ENCODE data around the gene LPIN1.

GRCh38 chr2:11743366-11743765 lies 3.1 kb upstream of the LPIN1 start:
- TF ChIP-seq CTCF (IDR thresholded peaks at IDR 0.05; ENCODE audit: low read depth, low read length) (no peak), POLR2A (IDR thresholded peaks at IDR 0.05; ENCODE audit: extremely low read depth, insufficient read length) (no peak)

Data from NB4 (cell line).